HEK293 (cell line): Measurements from ENCODE around the gene CAMK1.

Experiments
- CTCF ChIA-PET: fragments of 350-600 bp; formaldehyde crosslinking; extraction: SDS; loops from one replicate; lab custom pipeline; 2021; ENCODE audit warnings: antibody characterized with exemption; lab: Yijun Ruan, JAX
- POLR2A ChIA-PET: fragments of 300-600 bp; formaldehyde crosslinking; extraction: SDS; loops from one replicate; lab custom pipeline; 2020; ENCODE audit warnings: antibody characterized with exemption, inconsistent platforms; lab: Yijun Ruan, JAX
- H3K27ac ChIP-seq: fragments of 200-500 bp; sonication (Bioruptor generic); 2 replicates; pipeline ENCODE4 v1.5.1; 2014; ENCODE audit warnings: low read depth, low read length, control low read depth, inconsistent platforms; ENCODE audit errors: extremely low read depth
- H3K36me3 ChIP-seq, 2 experiments: fragments of 200-500 bp in 1 of 2; sonication (Bioruptor generic) in 1 of 2; 1 replicate in 1 of 2; 2 replicates in 1 of 2; pipeline ENCODE4 v1.5.1; 2014 to 2017; ENCODE audit warnings: inconsistent platforms in 2 of 2, low read length in 2 of 2; ENCODE audit not compliant: control insufficient read depth in 2 of 2, insufficient read depth in 1 of 2
- H3K4me1 ChIP-seq: fragments of 200-500 bp; sonication (Bioruptor generic); 2 replicates; pipeline ENCODE4 v1.5.1; 2014; ENCODE audit warnings: mild to moderate bottlenecking, low read length, inconsistent platforms; ENCODE audit not compliant: control insufficient read depth, insufficient read depth
- H3K4me3 ChIP-seq: 2 replicates; pipeline ENCODE4 v1.5.1; 2011; ENCODE audit warnings: low read depth, mild to moderate bottlenecking, control low read depth, low read length, moderate library complexity
- H3K9me3 ChIP-seq: fragments of 200-500 bp; sonication (Bioruptor generic); 2 replicates; pipeline ENCODE4 v1.5.1; 2014; ENCODE audit warnings: low read depth, low read length, inconsistent platforms; ENCODE audit not compliant: control insufficient read depth, insufficient read depth
- GFI1B ChIP-seq: fragments of 450-650 bp; formaldehyde crosslinking; IDR thresholded peaks from 2 replicates; pipeline ENCODE4 v1.5.1; 2016; ENCODE audit warnings: missing biosample characterization, missing genetic modification characterization
- GLIS1 ChIP-seq: fragments of 450-650 bp; formaldehyde crosslinking; IDR thresholded peaks from 2 replicates; pipeline ENCODE4 v1.5.1; 2016; ENCODE audit warnings: missing biosample characterization, missing genetic modification characterization
- KLF8 ChIP-seq: fragments of 450-650 bp; formaldehyde crosslinking; IDR thresholded peaks from 2 replicates; pipeline ENCODE4 v1.5.1; 2016; ENCODE audit warnings: missing biosample characterization, missing genetic modification characterization
- KLF9 ChIP-seq: fragments of 450-650 bp; formaldehyde crosslinking; IDR thresholded peaks from 2 replicates; pipeline ENCODE4 v1.5.1; 2016; ENCODE audit warnings: missing biosample characterization, missing genetic modification characterization, low read depth
- PRDM1 ChIP-seq: fragments of 450-650 bp; formaldehyde crosslinking; IDR thresholded peaks from 2 replicates; pipeline ENCODE4; 2016; ENCODE audit warnings: missing biosample characterization, missing genetic modification characterization
- REPIN1 ChIP-seq: fragments of 450-650 bp; formaldehyde crosslinking; IDR thresholded peaks from 2 replicates; pipeline ENCODE4 v1.5.1; 2017; ENCODE audit warnings: missing biosample characterization, missing genetic modification characterization, low read depth
- SCRT1 ChIP-seq: fragments of 450-650 bp; formaldehyde crosslinking; IDR thresholded peaks from 2 replicates; pipeline ENCODE4 v1.5.1; 2016; ENCODE audit warnings: missing biosample characterization, missing genetic modification characterization, borderline replicate concordance
- SCRT2 ChIP-seq: fragments of 450-650 bp; formaldehyde crosslinking; IDR thresholded peaks from 2 replicates; pipeline ENCODE4 v1.5.1; 2016; ENCODE audit warnings: missing biosample characterization, missing genetic modification characterization
- SP2 ChIP-seq: fragments of 450-650 bp; formaldehyde crosslinking; IDR thresholded peaks from 2 replicates; pipeline ENCODE4 v1.5.1; 2016; ENCODE audit warnings: missing biosample characterization, missing genetic modification characterization
- WT1 ChIP-seq: fragments of 450-650 bp; formaldehyde crosslinking; IDR thresholded peaks from 2 replicates; pipeline ENCODE4 v1.5.1; 2016; ENCODE audit warnings: missing biosample characterization, missing genetic modification characterization
- ZBTB17 ChIP-seq: fragments of 450-650 bp; formaldehyde crosslinking; IDR thresholded peaks from 2 replicates; pipeline ENCODE4 v1.5.1; 2016; ENCODE audit warnings: missing biosample characterization, missing genetic modification characterization
- ZBTB21 ChIP-seq: fragments of 450-650 bp; formaldehyde crosslinking; IDR thresholded peaks from 2 replicates; pipeline ENCODE4 v1.5.1; 2017; ENCODE audit warnings: missing biosample characterization, missing genetic modification characterization
- ZFP69B ChIP-seq: fragments of 450-650 bp; formaldehyde crosslinking; IDR thresholded peaks from 2 replicates; pipeline ENCODE4 v1.5.1; 2016; ENCODE audit warnings: missing biosample characterization, missing genetic modification characterization
- ZNF112 ChIP-seq: fragments of 450-650 bp; formaldehyde crosslinking; IDR thresholded peaks from 2 replicates; pipeline ENCODE4 v1.5.0; 2017; ENCODE audit warnings: missing biosample characterization, missing genetic modification characterization
- ZNF138 ChIP-seq: fragments of 450-650 bp; formaldehyde crosslinking; IDR thresholded peaks from 2 replicates; pipeline ENCODE4 v1.5.1; 2016; ENCODE audit warnings: missing biosample characterization, missing genetic modification characterization, borderline replicate concordance
- ZNF155 ChIP-seq: fragments of 450-650 bp; formaldehyde crosslinking; IDR thresholded peaks from 2 replicates; pipeline ENCODE4 v1.5.1; 2016; ENCODE audit warnings: missing biosample characterization, missing genetic modification characterization
- ZNF175 ChIP-seq: fragments of 450-650 bp; formaldehyde crosslinking; IDR thresholded peaks from 2 replicates; pipeline ENCODE4 v1.5.1; 2016; ENCODE audit warnings: missing biosample characterization, missing genetic modification characterization
- ZNF266 ChIP-seq: fragments of 450-650 bp; formaldehyde crosslinking; IDR thresholded peaks from 2 replicates; pipeline ENCODE4 v1.5.1; 2016; ENCODE audit warnings: missing biosample characterization, missing genetic modification characterization, low read depth
- ZNF423 ChIP-seq: fragments of 450-650 bp; formaldehyde crosslinking; IDR thresholded peaks from 2 replicates; pipeline ENCODE4 v1.5.1; 2016; ENCODE audit warnings: missing biosample characterization, missing genetic modification characterization
- ZNF530 ChIP-seq: fragments of 450-650 bp; formaldehyde crosslinking; IDR thresholded peaks from 2 replicates; pipeline ENCODE4 v1.5.1; 2016; ENCODE audit warnings: low read depth, missing biosample characterization, missing genetic modification characterization
- ZNF561 ChIP-seq: fragments of 450-650 bp; IDR thresholded peaks from 2 replicates; pipeline ENCODE4 v1.5.1; 2018; ENCODE audit warnings: missing biosample characterization, missing genetic modification characterization, borderline replicate concordance
- ZNF600 ChIP-seq: fragments of 450-650 bp; formaldehyde crosslinking; IDR thresholded peaks from 2 replicates; pipeline ENCODE4 v1.5.1; 2016; ENCODE audit warnings: missing biosample characterization, missing genetic modification characterization
- ZNF660 ChIP-seq: fragments of 450-650 bp; IDR thresholded peaks from 2 replicates; pipeline ENCODE4 v1.5.1; 2018; ENCODE audit warnings: missing biosample characterization, mild to moderate bottlenecking, missing genetic modification characterization
- ZNF677 ChIP-seq: fragments of 450-650 bp; IDR thresholded peaks from 2 replicates; pipeline ENCODE4 v1.5.0; 2018; ENCODE audit warnings: missing biosample characterization, mild to moderate bottlenecking, missing genetic modification characterization, moderate library complexity
- TF ChIP-seq, protein P1 (sequence below): fragments of 450-650 bp; formaldehyde crosslinking; IDR thresholded peaks from 2 replicates; pipeline ENCODE4 v1.5.1; 2017; ENCODE audit warnings: missing biosample characterization, missing genetic modification characterization
- TF ChIP-seq, protein P2 (sequence below): fragments of 450-650 bp; IDR thresholded peaks from 2 replicates; pipeline ENCODE4 v1.5.1; 2018; ENCODE audit warnings: missing biosample characterization, missing genetic modification characterization
- TF ChIP-seq, protein P3 (sequence below): fragments of 450-650 bp; formaldehyde crosslinking; IDR thresholded peaks from 2 replicates; pipeline ENCODE4 v1.5.1; 2016; ENCODE audit warnings: missing biosample characterization, missing genetic modification characterization

Gene CAMK1

DNA sequence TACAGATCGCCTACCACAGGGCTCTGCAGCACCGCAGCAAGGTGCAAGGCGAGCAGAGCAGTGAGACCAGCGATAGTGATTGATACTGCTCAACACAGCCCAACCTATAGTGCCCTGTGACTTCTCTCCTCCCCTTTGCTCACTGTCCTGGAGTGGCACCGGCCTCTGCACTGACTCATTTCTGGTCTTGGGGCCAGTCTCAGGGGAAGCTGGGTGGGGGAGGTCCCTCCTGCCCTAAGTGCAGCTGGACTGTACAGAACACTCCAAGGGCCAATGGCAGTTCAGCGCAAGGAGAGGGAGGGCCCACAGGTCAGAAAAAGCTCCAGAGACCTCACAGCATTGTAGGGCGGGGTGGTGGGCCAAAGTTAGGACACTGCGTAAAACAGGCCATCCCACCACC is 22.5 kb downstream of the CAMK1 start:
- Histone ChIP-seq H3K27ac (no peak overlapping the region), H3K4me1 (0 out of 2 replicates have a peak, but pooled peaks cover 2% of the 10 kb centered on the region), H3K36me3 (peaks cover 3 to 84% of the 10 kb centered on the region in 2 experiments)
- POLR2A ChIA-PET: interaction anchor here (1.8 kb wide), 1 partner anchor 12 kb away, joined by 5 read pairs; no protein-coding TSS in a partner anchor
- TF ChIP-seq ZNF175 (tag by site-specific recombination) (no peak), ZFP69B (no peak), ZNF155 (tag by site-specific recombination) (no peak), GFI1B (tag by site-specific recombination) (no peak), ZNF138 (no peak), ZNF266 (tag by site-specific recombination) (no peak), ZNF530 (tag by site-specific recombination) (no peak), ZBTB21 (no peak), ZNF112 (tag by site-specific recombination) (no peak), KLF8 (tag by site-specific recombination) (no peak), ZNF561 (tag by site-specific recombination) (no peak), KLF9 (no peak), PRDM1 (tag by site-specific recombination) (no peak), WT1 (tag by site-specific recombination) (no peak), ZNF423 (tag by site-specific recombination) (no peak), REPIN1 (tag by site-specific recombination) (no peak), ZBTB17 (tag by site-specific recombination) (no peak)
- TF ChIP-seq, protein P1, sequence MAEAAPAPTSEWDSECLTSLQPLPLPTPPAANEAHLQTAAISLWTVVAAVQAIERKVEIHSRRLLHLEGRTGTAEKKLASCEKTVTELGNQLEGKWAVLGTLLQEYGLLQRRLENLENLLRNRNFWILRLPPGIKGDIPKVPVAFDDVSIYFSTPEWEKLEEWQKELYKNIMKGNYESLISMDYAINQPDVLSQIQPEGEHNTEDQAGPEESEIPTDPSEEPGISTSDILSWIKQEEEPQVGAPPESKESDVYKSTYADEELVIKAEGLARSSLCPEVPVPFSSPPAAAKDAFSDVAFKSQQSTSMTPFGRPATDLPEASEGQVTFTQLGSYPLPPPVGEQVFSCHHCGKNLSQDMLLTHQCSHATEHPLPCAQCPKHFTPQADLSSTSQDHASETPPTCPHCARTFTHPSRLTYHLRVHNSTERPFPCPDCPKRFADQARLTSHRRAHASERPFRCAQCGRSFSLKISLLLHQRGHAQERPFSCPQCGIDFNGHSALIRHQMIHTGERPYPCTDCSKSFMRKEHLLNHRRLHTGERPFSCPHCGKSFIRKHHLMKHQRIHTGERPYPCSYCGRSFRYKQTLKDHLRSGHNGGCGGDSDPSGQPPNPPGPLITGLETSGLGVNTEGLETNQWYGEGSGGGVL (tag by site-specific recombination): no peak
- TF ChIP-seq, protein P2, sequence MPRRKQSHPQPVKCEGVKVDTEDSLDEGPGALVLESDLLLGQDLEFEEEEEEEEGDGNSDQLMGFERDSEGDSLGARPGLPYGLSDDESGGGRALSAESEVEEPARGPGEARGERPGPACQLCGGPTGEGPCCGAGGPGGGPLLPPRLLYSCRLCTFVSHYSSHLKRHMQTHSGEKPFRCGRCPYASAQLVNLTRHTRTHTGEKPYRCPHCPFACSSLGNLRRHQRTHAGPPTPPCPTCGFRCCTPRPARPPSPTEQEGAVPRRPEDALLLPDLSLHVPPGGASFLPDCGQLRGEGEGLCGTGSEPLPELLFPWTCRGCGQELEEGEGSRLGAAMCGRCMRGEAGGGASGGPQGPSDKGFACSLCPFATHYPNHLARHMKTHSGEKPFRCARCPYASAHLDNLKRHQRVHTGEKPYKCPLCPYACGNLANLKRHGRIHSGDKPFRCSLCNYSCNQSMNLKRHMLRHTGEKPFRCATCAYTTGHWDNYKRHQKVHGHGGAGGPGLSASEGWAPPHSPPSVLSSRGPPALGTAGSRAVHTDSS: no peak
- TF ChIP-seq, all 188 proteins: peak for 0
- Histone ChIP-seq H3K4me3 (no peak overlapping the region), H3K9me3 (no peaks in the 10 kb centered on the region)
- CTCF ChIA-PET: interaction anchor here (0.6 kb wide), 1 partner anchor 27 kb away, joined by 3 read pairs; no protein-coding TSS in a partner anchor

DNA sequence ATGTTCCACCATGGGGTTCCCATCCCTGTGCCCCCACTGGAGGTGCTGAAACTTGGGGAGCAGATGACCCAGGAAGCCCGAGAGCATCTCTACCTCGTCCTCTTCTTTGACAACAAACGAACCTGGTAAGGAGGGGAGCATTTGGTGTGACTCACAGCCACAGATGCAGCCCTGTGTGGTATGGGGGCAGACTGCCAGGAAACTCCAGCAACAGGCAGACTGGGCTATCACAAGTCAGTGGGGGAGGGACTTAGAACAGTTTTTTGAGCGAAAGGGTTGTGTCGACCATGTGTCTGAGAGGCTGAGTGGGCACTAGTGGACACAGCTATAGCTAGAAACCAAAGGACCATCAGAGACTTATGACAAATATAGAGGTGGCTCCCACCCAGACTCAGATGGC is 23.4 kb downstream of the CAMK1 start:
- ChIA-PET POLR2A (interaction anchor here (1.8 kb wide), 1 partner anchor 11 kb away, joined by 5 read pairs; no protein-coding TSS in a partner anchor), CTCF (no interaction called here)
- no peak for TF ChIP-seq ZNF677
- TF ChIP-seq ZNF660 (tag by site-specific recombination): peak; percentile 46; the same call in 1 of the 2 replicates
- TF ChIP-seq GLIS1 (tag by site-specific recombination): peak; percentile 75
- TF ChIP-seq GFI1B (tag by site-specific recombination): no peak
- TF ChIP-seq, protein P3, sequence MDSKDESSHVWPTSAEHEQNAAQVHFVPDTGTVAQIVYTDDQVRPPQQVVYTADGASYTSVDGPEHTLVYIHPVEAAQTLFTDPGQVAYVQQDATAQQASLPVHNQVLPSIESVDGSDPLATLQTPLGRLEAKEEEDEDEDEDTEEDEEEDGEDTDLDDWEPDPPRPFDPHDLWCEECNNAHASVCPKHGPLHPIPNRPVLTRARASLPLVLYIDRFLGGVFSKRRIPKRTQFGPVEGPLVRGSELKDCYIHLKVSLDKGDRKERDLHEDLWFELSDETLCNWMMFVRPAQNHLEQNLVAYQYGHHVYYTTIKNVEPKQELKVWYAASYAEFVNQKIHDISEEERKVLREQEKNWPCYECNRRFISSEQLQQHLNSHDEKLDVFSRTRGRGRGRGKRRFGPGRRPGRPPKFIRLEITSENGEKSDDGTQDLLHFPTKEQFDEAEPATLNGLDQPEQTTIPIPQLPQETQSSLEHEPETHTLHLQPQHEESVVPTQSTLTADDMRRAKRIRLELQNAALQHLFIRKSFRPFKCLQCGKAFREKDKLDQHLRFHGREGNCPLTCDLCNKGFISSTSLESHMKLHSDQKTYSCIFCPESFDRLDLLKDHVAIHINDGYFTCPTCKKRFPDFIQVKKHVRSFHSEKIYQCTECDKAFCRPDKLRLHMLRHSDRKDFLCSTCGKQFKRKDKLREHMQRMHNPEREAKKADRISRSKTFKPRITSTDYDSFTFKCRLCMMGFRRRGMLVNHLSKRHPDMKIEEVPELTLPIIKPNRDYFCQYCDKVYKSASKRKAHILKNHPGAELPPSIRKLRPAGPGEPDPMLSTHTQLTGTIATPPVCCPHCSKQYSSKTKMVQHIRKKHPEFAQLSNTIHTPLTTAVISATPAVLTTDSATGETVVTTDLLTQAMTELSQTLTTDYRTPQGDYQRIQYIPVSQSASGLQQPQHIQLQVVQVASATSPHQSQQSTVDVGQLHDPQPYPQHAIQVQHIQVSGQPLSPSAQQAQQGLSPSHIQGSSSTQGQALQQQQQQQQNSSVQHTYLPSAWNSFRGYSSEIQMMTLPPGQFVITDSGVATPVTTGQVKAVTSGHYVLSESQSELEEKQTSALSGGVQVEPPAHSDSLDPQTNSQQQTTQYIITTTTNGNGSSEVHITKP: peak; percentile 81
- TF ChIP-seq ZNF600 (tag by site-specific recombination): 0 out of 2 replicates have a peak, but pooled peaks have one; percentile 31
- 0 out of 2 replicates have a peak, but pooled peaks have one; percentile 17 for TF ChIP-seq SP2
- TF ChIP-seq SCRT1 (tag by site-specific recombination): peak; percentile 48; the same call in 1 of the 2 replicates
- TF ChIP-seq SCRT2 (tag by site-specific recombination): peak; percentile 97
- Histone ChIP-seq H3K27ac (no peak overlapping the region), H3K4me1 (0 out of 2 replicates have a peak, but pooled peaks cover 2% of the 10 kb centered on the region), H3K4me3 (no peak overlapping the region), H3K9me3 (no peaks in the 10 kb centered on the region), H3K36me3 (peaks cover 9 to 84% of the 10 kb centered on the region in 2 experiments)
